CD1c-positive myeloid dendritic cell (primary cell): ENCODE results near the gene MLST8.
"Not testable (repeated sequence)": the region's sequence is repeated elsewhere in the genome, so short reads cannot be mapped to it uniquely, and the experiment has no call there.

Source experiments
- DNase-seq: peaks from one replicate; pipeline ENCODE4 v3.0.0-alpha.2; 2016; ENCODE audit errors: extremely low spot score

Gene MLST8

GRCh38 chr16:2190002-2190658, 15.1 kb upstream of the MLST8 start:
- no peak for DNase-seq

GRCh38 chr16:2190659-2191445, 14.4 kb upstream of the MLST8 start:
- no peak for DNase-seq

GRCh38 chr16:2191446-2191706, 13.9 kb upstream of the MLST8 start:
- DNase-seq, result no peak

GRCh38 chr16:2194166-2194834, 11.0 kb upstream of the MLST8 start:
- DNase-seq, result no peak

- DNase-seq, result peak; percentile 38
Measured at GRCh38 chr16:2194852-2195321, 10.4 kb upstream of the MLST8 start.

- no peak for DNase-seq
Measured at GRCh38 chr16:2195322-2196161, 9.7 kb upstream of the MLST8 start.

GRCh38 chr16:2196162-2196980, 8.9 kb upstream of the MLST8 start, which contains the start of gene CASKIN1:
TSS of gene CASKIN1 (minus strand) at chr16:2196605. CDS start at chr16:2196432, 173 bp downstream.
- DNase-seq, result peak; percentile 58

- no peak for DNase-seq
Measured at GRCh38 chr16:2196981-2197511, 8.2 kb upstream of the MLST8 start.

GRCh38 chr16:2197765-2198164, 7.5 kb upstream of the MLST8 start:
- no peak for DNase-seq

GRCh38 chr16:2198283-2198682, 7.0 kb upstream of the MLST8 start:
- DNase-seq, result no peak

- no peak for DNase-seq
Measured at GRCh38 chr16:2199095-2199494, 6.2 kb upstream of the MLST8 start.

- DNase-seq, result no peak
Measured at GRCh38 chr16:2199621-2200139, 5.6 kb upstream of the MLST8 start.

- DNase-seq, result no peak
Measured at GRCh38 chr16:2200313-2200712, 4.9 kb upstream of the MLST8 start.

- DNase-seq, result not testable (repeated sequence)
Measured at GRCh38 chr16:2203119-2203688, 2.0 kb upstream of the MLST8 start.

GRCh38 chr16:2204416-2205103, 694 bp upstream of the MLST8 start:
- peak; percentile 11 for DNase-seq

- DNase-seq, result no peak
Measured at GRCh38 chr16:2205967-2206313, 686 bp downstream of the MLST8 start.

- DNase-seq, result no peak
Measured at GRCh38 chr16:2206420-2206779, 1.1 kb downstream of the MLST8 start.

GRCh38 chr16:2206780-2207433, 1.7 kb downstream of the MLST8 start:
- peak; percentile 25 for DNase-seq

GRCh38 chr16:2207872-2208271, 2.6 kb downstream of the MLST8 start:
- no peak for DNase-seq
